Stimulated activated CD4-positive, alpha-beta T cell treated with anti-CD3 and anti-CD28 coated beads, Interleukin-4, amount 100 ng/mL, for 4 hours (primary cell): Measurements from ENCODE around the gene CCDC124.

Experiments
- DNase-seq, 2 experiments: peaks; one replicate each; pipeline ENCODE4 v3.0.0-alpha.2; 2020

The CCDC124 gene

GRCh38 chr19:17936379-17936778 is 3.6 kb downstream of the CCDC124 start:
- DNase-seq: no peak

GRCh38 chr19:17937371-17937900 is 4.6 kb downstream of the CCDC124 start:
- DNase-seq: no peak

GRCh38 chr19:17938092-17938845 is 5.5 kb downstream of the CCDC124 start:
- peak; percentile 75 to 78 for DNase-seq

GRCh38 chr19:17942181-17942580 is 9.4 kb downstream of the CCDC124 start:
- DNase-seq: no peak

- no peak for DNase-seq
Measured at GRCh38 chr19:17942582-17943273, 9.9 kb downstream of the CCDC124 start.

GRCh38 chr19:17943274-17944221 is 10.7 kb downstream of the CCDC124 start:
- DNase-seq: no peak

- no peak for DNase-seq
Measured at GRCh38 chr19:17944301-17944700, 11.5 kb downstream of the CCDC124 start.

GRCh38 chr19:17946965-17947784 is 14.4 kb downstream of the CCDC124 start:
- no peak for DNase-seq

- peak; percentile 95 for DNase-seq
Measured at GRCh38 chr19:17947815-17948513, 15.1 kb downstream of the CCDC124 start.

- DNase-seq: no peak
Measured at GRCh38 chr19:17948514-17948900, 15.7 kb downstream of the CCDC124 start.

GRCh38 chr19:17948931-17949930 is 16.4 kb downstream of the CCDC124 start:
- no peak for DNase-seq

GRCh38 chr19:17949956-17950309 is 17.1 kb downstream of the CCDC124 start:
- no peak for DNase-seq

GRCh38 chr19:17950310-17951156 is 17.7 kb downstream of the CCDC124 start:
- DNase-seq: peak in 1 of 2 experiments; percentile 28

- DNase-seq: no peak
Measured at GRCh38 chr19:17951157-17951989, 18.6 kb downstream of the CCDC124 start.

- no peak for DNase-seq
Measured at GRCh38 chr19:17951990-17952976, 19.5 kb downstream of the CCDC124 start.

GRCh38 chr19:17953316-17953801 is 20.5 kb downstream of the CCDC124 start:
- no peak for DNase-seq

- DNase-seq: no peak
Measured at GRCh38 chr19:17953869-17954268, 21.1 kb downstream of the CCDC124 start.
